HG02798 (cell line): Measurements from ENCODE around the gene ZNF727.
"Not testable (repeated sequence)": the region's sequence is repeated elsewhere in the genome, so short reads cannot be mapped to it uniquely, and the experiment has no call there.

ENCODE experiments used
- ATAC-seq: cut with Tn5 transposase; IDR thresholded peaks from one replicate; pipeline ENCODE4 v1.9.1; 2021; ENCODE audit warnings: mild to moderate bottlenecking; ENCODE audit not compliant: unreplicated experiment, poor library complexity

ZNF727 gene

DNA sequence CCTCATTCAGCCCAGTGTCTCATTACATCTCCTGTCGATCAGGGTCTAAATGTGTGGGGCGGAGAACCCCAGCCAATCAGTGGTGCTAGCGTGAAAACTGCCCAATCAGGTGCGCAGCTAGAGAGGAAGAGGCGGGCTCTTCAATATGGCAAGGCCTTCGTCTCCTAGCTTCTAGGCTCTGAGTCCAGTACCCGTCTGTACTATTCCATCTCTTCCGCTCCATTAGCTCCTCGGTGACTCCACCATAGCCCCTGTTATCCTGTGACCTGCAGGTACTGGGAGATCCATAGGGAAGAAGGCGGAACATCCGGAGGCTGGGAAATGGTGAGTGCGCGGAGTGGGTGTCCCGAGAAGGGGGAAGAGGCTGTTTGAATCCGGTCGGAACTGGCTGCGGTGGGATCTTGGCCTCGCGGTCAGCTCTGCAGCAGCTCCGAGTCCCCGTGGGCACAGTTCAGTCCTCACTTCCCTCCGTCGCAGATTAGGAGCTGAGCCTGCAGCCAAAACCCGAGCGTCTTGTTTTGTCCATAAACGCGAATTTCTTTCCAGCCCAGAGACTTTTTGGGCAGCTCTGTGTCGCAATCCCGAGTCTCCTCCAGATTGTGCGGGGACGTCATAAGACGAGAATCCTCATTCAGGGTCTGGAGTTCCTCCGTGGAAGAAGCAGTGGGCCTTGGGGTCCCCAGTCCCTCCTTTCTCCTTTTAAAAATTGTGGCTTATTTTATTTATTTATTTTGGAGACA is at the start of gene ZNF727:
Gene ZNF727, plus strand, starts transcription at position 134 of the 740 bp plus-strand sequence. Its CDS starts 188 bp downstream, at position 322.
- ATAC-seq, result no peak

DNA sequence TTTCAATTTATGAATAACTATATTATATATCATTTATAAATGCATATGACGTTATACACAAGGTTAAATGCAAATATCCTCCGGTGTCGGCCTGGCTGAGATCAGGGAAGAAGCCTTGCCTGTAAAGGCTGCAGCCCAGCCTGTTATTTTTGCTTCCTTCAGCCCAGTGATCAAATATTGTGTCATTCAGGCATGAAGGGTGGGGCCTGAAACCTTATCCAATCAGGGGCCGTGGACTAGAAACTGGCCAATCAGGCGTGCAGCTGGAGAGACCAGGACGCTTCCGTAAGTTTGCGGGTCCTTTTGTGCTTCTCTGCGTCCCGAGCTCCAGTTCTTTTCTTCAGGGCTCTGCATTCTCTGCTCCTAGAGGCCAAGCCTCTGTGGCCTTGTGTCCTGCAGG is 46.7 kb upstream of the ZNF727 start, which contains the start of gene ZNF722:
Gene ZNF722, plus strand, starts transcription at position 301 of the 400 bp plus-strand sequence. CDS start 113 bp downstream, outside the sequence.
- no peak for ATAC-seq

DNA sequence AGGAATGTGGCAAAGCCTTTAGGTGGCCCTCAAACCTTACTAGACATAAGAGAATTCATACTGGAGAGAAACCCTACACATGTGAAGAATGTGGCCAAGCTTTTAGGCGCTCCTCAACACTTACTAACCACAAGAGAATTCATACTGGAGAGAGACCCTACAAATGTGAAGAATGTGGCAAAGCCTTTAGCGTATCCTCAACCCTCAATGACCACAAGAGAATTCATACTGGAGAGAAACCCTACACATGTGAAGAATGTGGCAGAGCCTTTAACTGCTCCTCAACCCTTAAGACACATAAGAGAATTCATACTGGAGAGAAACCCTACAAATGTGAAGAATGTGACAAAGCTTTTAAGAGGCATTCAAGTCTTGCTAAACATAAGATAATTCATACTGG is 29.7 kb upstream of the ZNF727 start:
- not testable (repeated sequence) for ATAC-seq

DNA sequence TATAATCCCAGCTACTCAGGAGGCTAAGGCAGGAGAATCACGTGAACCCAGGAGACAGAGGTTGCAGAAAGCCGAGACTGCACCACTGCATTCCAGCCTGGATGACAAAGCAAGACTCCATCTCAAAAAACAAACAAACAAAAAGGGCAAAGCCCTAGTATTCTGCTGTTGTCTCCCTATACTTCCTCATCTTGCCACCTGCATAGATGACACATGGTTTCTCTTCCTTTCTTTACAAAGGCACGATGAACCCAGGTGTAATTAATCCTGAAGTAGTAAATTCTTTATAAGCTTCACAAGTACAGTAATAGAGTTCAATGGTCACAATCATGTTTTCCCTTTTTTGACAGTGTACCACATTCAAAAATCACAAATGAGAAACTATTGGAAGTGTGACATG is 9.8 kb upstream of the ZNF727 start:
- ATAC-seq, result no peak

DNA sequence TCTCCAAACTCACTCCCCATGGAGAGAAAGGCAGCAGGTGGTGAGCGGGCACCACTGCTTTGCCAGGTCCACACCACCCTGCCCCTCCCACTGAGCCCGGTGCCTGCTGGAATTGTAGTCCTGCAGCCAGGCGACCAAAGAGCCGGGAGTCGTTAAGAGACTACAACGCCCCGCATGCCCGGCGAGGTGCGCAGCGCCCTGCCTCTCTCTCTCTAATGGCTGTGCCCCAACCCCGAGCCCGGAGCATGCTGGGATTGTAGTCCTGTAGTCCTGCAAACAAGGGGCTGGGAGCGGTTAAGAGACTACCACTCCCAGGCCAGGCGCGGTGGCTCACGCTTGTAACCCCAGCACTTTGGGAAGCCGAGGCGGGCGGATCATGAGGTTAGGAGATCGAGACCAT is 8.1 kb upstream of the ZNF727 start:
- no peak for ATAC-seq

DNA sequence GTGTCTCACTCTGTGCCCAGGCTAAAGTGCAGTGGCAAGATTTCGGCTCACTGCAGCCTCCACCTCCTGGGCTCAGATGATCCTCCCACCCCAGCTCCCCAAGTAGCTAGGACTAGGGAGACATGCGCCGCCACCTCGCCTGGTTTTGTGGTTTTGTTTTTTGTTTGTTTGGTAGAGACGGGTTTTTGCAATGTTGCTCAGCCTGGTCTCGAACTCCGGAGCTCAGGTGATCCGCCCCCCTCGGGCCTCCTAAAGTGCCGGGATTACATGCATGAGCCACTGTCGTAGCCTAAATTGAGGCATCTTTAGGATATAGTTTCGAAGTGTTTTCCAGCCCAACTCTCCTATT is 781 bp downstream of the ZNF727 start:
- ATAC-seq, result no peak

DNA sequence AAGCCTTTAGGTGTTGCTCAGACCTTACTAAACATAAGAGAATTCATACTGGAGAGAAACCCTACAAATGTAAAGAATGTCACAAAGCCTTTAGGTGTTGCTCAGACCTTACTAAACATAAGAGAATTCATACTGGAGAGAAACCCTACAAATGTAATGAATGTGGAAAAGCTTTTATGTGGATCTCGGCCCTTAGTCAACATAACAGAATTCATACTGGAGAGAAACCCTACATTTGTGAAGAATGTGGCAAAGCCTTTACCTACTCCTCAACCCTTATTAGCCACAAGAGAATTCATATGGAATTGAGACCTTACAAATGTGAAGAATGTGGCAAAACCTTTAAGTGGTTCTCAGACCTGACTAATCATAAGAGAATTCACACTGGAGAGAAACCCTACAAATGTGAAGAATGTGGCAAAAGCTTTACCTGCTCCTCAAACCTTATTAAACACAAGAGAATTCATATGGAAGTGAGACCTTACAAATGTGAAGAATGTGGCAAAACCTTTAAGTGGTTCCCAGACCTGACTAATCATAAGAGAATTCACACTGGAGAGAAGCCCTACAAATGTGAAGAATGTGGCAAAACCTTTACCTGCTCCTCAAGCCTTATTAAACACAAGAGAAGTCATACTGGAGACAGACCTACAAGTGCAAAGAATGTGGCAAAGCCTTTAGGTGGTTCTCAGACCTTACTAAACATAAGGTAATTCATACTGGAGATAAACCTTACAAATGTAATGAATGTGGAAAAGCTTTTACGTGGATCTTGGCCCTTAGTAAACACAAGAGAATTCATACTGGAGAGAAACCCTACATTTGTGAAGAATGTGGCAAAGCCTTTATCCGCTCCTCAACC is 32.8 kb downstream of the ZNF727 start:
- not testable (repeated sequence) for ATAC-seq

DNA sequence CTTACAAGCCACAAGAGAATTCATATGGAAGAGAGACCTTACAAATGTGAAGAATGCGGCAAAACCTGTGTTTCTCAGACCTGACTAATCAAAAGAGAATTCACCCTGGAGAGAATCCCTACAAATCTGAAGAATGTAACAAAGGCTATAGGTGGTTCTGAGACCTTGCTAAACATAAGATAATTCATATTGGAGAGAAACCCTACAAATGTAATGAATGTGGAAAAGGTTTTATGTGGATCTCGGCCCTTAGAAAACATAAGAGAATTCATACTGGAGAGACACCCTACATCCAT is 33.4 kb downstream of the ZNF727 start:
- no peak for ATAC-seq

DNA sequence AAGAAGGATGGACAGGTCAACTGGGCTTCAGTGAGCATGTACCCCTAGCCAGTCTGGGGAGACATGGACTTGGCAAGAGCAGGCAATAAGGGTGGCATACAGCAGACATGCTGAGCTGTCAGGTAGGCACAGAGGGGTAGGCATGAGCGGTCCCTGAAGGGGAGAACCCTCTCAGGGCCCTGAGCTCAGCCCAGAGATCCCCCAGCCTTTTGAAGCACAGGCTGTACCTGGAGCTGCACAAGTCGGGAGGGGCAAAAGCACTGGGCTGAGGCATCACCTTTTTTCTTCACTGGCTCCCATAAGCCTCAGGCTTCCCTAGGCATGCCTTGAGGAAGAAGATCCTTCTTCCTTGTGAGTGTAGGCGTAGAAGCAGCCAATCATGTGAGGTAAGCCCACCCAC is 42.3 kb downstream of the ZNF727 start:
- no peak for ATAC-seq

DNA sequence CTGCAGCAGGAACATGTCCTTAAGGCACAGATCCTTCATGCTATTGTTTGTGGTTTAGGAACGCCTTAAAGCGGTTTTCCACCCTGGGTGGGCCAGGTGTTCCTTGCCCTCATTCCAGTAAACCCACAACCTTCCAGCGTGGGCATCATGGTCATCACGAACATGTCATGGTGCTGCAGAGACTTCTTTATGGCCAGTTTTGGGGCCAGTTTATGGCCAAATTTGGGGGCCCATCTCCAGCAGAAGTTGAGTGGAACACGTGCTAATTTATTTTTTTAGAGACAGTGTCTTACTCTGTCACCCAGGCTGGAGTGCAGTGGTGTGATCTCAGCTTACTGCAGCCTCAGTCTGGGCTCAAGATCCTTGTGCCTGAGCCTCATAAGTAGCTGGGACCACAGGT is 43.6 kb downstream of the ZNF727 start:
- ATAC-seq, result not testable (repeated sequence)
